C4-2B (cell line): Measurements from ENCODE around the gene CHST9.
"Not testable (repeated sequence)": the region's sequence is repeated elsewhere in the genome, so short reads cannot be mapped to it uniquely, and the experiment has no call there.

Source experiments
- CTCF ChIP-seq: fragments of 450-650 bp; conservative IDR thresholded peaks from 2 replicates; pipeline ENCODE4 v1.5.1; 2017; ENCODE audit warnings: mild to moderate bottlenecking
- ZFX ChIP-seq: fragments of 450-650 bp; IDR thresholded peaks from 2 replicates; pipeline ENCODE4 v1.6.1; 2017

GRCh38 chr18:27231671-27232070 is 46.6 kb upstream of the CHST9 start:
- TF ChIP-seq CTCF, ZFX: not testable (repeated sequence)
